Measurements from ENCODE around the gene METTL6. TPM values are rescaled to one million over a fixed set of nuclear protein-coding genes. Genes with fewer than 3 reads are reported as not detected.

Gene METTL6
- total RNA-seq, 1 experiment from 2014 or later = 18.9 TPM

GRCh38 chr3:15377961-15378791, 49.2 kb downstream of the METTL6 start:
- POLR2A ChIA-PET = no interaction called here
- Mint-ChIP-seq H3K36me3 (ENCODE audit: insufficient read depth, unreplicated experiment) (peaks cover 6% of the 10 kb centered on the region), H3K4me3 (ENCODE audit: unreplicated experiment) (peak overlapping the region; percentile 19)

DNA sequence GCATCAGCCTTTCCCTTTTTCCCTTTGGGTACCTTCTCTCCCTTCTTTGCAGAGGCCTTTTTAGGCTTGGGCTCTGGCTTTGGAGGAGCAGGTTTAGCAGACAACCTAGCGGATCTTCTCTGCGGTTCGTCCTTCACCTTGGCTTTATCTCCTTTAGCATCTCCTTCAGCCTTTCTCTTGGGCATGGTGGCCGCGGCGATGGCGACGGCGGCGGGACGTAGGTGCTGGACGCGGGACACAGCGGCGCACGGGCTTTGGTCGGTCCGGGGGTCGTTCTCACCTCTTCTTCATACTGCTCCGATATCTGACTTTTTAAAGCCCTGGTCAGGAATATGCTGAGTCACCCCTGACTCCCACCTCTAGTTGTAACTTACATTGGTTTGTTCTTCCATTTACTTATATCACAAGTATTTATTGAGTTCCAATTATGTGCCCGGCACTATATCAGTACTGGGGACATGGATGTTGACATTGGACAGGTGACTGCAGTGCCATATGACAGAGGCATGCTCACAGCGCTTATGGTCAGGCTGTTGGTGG, 51.8 kb downstream of the METTL6 start:
- H3K27ac Mint-ChIP-seq (ENCODE audit: unreplicated experiment) = no peak overlapping the region
- CTCF ChIA-PET = no interaction called here
- Histone ChIP-seq H3K36me3 (ENCODE audit: control insufficient read depth, insufficient read depth, low read length) (no peaks in the 10 kb centered on the region), H3K9me3 (no peaks in the 10 kb centered on the region), H3K4me3 (ENCODE audit: low read depth, low read length) (no peak overlapping the region), H3K4me1 (0 out of 2 replicates have a peak, but pooled peaks cover 5% of the 10 kb centered on the region), H3K27me3 (replicated peaks; ENCODE audit: control insufficient read depth, insufficient read depth, low read length) (no peaks in the 10 kb centered on the region)
- H3K9me3 Mint-ChIP-seq (ENCODE audit: unreplicated experiment) = no peaks in the 10 kb centered on the region
- H3K27me3 Mint-ChIP-seq (ENCODE audit: insufficient read depth, unreplicated experiment) = no peaks in the 10 kb centered on the region
- no peak overlapping the region for H3K4me3 Mint-ChIP-seq (ENCODE audit: unreplicated experiment)
- no peaks in the 10 kb centered on the region for H3K4me1 Mint-ChIP-seq (ENCODE audit: low read depth, unreplicated experiment)
- intact Hi-C loops (cut with micrococcal nuclease; ENCODE audit: unreplicated experiment) = no loop called here
- POLR2A ChIA-PET = no interaction called here
- H3K36me3 Mint-ChIP-seq (ENCODE audit: insufficient read depth, unreplicated experiment) = peaks cover 6% of the 10 kb centered on the region
- BruUV-seq (replicated peaks) = no TSS peak
- no peak for TF ChIP-seq CTCF (IDR thresholded peaks at IDR 0.05; ENCODE audit: insufficient read depth in 1 of 2, low read depth in 1 of 2, low read length in 1 of 2, severe bottlenecking in 1 of 2, unreplicated experiment in 1 of 2)
- DNase-seq = no peak

More at GRCh38 chr3:15377961-15378791, 49.2 kb downstream of the METTL6 start:
- CTCF ChIA-PET = interaction anchor here (0.6 to 1.0 kb wide), 3 partner anchors 46 to 110 kb away, joined by 3 to 5 read pairs (median 4); partner anchors contain the start of gene SH3BP5
- DNase-seq = peak; percentile 92 to 93
- H3K27me3 Mint-ChIP-seq (ENCODE audit: insufficient read depth, unreplicated experiment) = no peaks in the 10 kb centered on the region
- no peaks in the 10 kb centered on the region for H3K9me3 ChIP-seq
- peak overlapping the region; percentile 57 for H3K27ac Mint-ChIP-seq (ENCODE audit: unreplicated experiment)
- BruUV-seq (replicated peaks) = no TSS peak
- intact Hi-C loops (cut with micrococcal nuclease; ENCODE audit: unreplicated experiment) = loop anchor here (1.0 to 2.0 kb wide), 6 partner anchors 46 to 269 kb away; partner anchors contain the start of gene SH3BP5
- no peaks in the 10 kb centered on the region for H3K36me3 ChIP-seq (ENCODE audit: control insufficient read depth, insufficient read depth, low read length)
- peak; percentile 76 to 81 for TF ChIP-seq CTCF (IDR thresholded peaks at IDR 0.05; ENCODE audit: insufficient read depth in 1 of 2, low read depth in 1 of 2, low read length in 1 of 2, severe bottlenecking in 1 of 2, unreplicated experiment in 1 of 2)
- H3K4me3 ChIP-seq (ENCODE audit: low read depth, low read length) = no peak overlapping the region
- H3K4me1 Mint-ChIP-seq (ENCODE audit: low read depth, unreplicated experiment) = peaks cover 6% of the 10 kb centered on the region
- no peaks in the 10 kb centered on the region for H3K9me3 Mint-ChIP-seq (ENCODE audit: unreplicated experiment)
- 0 out of 2 replicates have a peak, but pooled peaks cover 5% of the 10 kb centered on the region for H3K4me1 ChIP-seq
- no peaks in the 10 kb centered on the region for H3K27me3 ChIP-seq (replicated peaks; ENCODE audit: control insufficient read depth, insufficient read depth, low read length)

GRCh38 chr3:15372918-15373317, 54.4 kb downstream of the METTL6 start:
- intact Hi-C loops (cut with micrococcal nuclease; ENCODE audit: unreplicated experiment) = no loop called here
- ChIA-PET CTCF (no interaction called here), POLR2A (no interaction called here)
- Mint-ChIP-seq H3K36me3 (ENCODE audit: insufficient read depth, unreplicated experiment) (peaks cover 1% of the 10 kb centered on the region), H3K27ac (ENCODE audit: unreplicated experiment) (no peak overlapping the region), H3K27me3 (ENCODE audit: insufficient read depth, unreplicated experiment) (no peaks in the 10 kb centered on the region), H3K9me3 (ENCODE audit: unreplicated experiment) (no peaks in the 10 kb centered on the region), H3K4me1 (ENCODE audit: low read depth, unreplicated experiment) (no peaks in the 10 kb centered on the region), H3K4me3 (ENCODE audit: unreplicated experiment) (no peak overlapping the region)
- H3K9me3 ChIP-seq = no peaks in the 10 kb centered on the region
- DNase-seq = no peak
- no peaks in the 10 kb centered on the region for H3K27me3 ChIP-seq (replicated peaks; ENCODE audit: control insufficient read depth, insufficient read depth, low read length)
- no TSS peak for BruUV-seq (replicated peaks)
- TF ChIP-seq CTCF (IDR thresholded peaks at IDR 0.05; ENCODE audit: insufficient read depth in 1 of 2, low read depth in 1 of 2, low read length in 1 of 2, severe bottlenecking in 1 of 2, unreplicated experiment in 1 of 2) = no peak
- no peak overlapping the region for H3K4me3 ChIP-seq (ENCODE audit: low read depth, low read length)
- no peaks in the 10 kb centered on the region for H3K36me3 ChIP-seq (ENCODE audit: control insufficient read depth, insufficient read depth, low read length)
- H3K4me1 ChIP-seq = 0 out of 2 replicates have a peak, but pooled peaks cover 3% of the 10 kb centered on the region
